Measurements from ENCODE around the gene UBALD1. TPM values are rescaled to one million over a fixed set of nuclear protein-coding genes. Genes with fewer than 3 reads are reported as not detected.

Gene UBALD1
- total and polyA plus RNA-seq, 10 of the 15 experiments (the other 5 are each of a cell fraction or from before 2014, with no cell fraction given): 0.05 to 32.7 (median 5.1) TPM

GRCh38 chr16:4641306-4641687 is 26.6 kb upstream of the UBALD1 start:
- ChIA-PET SMC1A (ENCODE audit: uncharacterized antibody, unreplicated experiment) (interaction anchor here (1.2 kb wide), 1 partner anchor 126 kb away, joined by 3 read pairs; no protein-coding TSS in a partner anchor), CTCF (interaction anchor here (0.6 to 1.5 kb wide), 2 partner anchors 9 to 76 kb away, joined by 3 to 4 read pairs; no protein-coding TSS in a partner anchor), POLR2A (interaction anchor here (0.7 to 1.1 kb wide), 2 partner anchors 11 to 337 kb away, joined by 4 to 5 read pairs; no protein-coding TSS in a partner anchor), RAD21 (ENCODE audit: unreplicated experiment) (no interaction called here)
- Histone ChIP-seq H4K20me1 (ENCODE audit: control insufficient read depth, insufficient read depth) (peaks cover 9% of the 10 kb centered on the region; the same call in 1 of the 2 replicates), H3K4me3 (no peak overlapping the region), H3K4me1 (ENCODE audit: control insufficient read depth, insufficient read depth, low read length) (peaks cover 5% of the 10 kb centered on the region; the same call in 1 of the 2 replicates), H3K9me3 (replicated peaks; ENCODE audit: control insufficient read depth, insufficient read depth, low read length) (no peaks in the 10 kb centered on the region), H3K27ac (ENCODE audit: control insufficient read depth, insufficient read depth) (no peak overlapping the region), H3K9ac (ENCODE audit: control insufficient read depth, insufficient read depth, low read length) (no peak overlapping the region), H3K79me2 (ENCODE audit: control insufficient read depth, insufficient read depth, low read length) (peaks cover 23% of the 10 kb centered on the region), H3K36me3 (ENCODE audit: control insufficient read depth in 2 of 2, insufficient read depth in 2 of 2, low read length in 1 of 2) (peaks cover 2 to 5% of the 10 kb centered on the region in 2 experiments), H3K4me2 (ENCODE audit: control insufficient read depth, insufficient read depth) (no peak overlapping the region), H2AFZ (ENCODE audit: control insufficient read depth, low read depth, low read length) (no peak overlapping the region), H3K27me3 (replicated peaks in 1 of 2; ENCODE audit: control insufficient read depth in 2 of 2, insufficient read depth in 2 of 2, low read length in 1 of 2) (no peaks in the 10 kb centered on the region)
- in situ Hi-C loops (cut with MboI): no loop called here
- TF ChIP-seq KAT2A (conservative IDR thresholded peaks at IDR 0.05; ENCODE audit: control insufficient read depth, low read depth, low read length) (no peak), PRDM15 (CRISPR knock-in tag; IDR thresholded peaks at IDR 0.05) (no peak)
- FAIRE-seq (no peak), ATAC-seq (no peak), DNase-seq (ENCODE audit: low read depth, low spot score) (no peak)
- BruUV-seq (replicated peaks): no TSS peak
- 96% methylated on average over 5 of the region's 5 CpGs for WGBS (ENCODE audit: insufficient coverage, insufficient replicate concordance, low lambda C conversion rate, missing lambda C conversion rate)
- intact Hi-C loops (cut with micrococcal nuclease; ENCODE audit: unreplicated experiment): no loop called here

All from GM12878 (cell line).